ENCODE measurements around the gene LRTM2. TPM values are rescaled to one million over a fixed set of nuclear protein-coding genes. Genes with fewer than 3 reads are reported as not detected.

The LRTM2 gene
- total and polyA plus RNA-seq, 8 donors = not detected

DNA sequence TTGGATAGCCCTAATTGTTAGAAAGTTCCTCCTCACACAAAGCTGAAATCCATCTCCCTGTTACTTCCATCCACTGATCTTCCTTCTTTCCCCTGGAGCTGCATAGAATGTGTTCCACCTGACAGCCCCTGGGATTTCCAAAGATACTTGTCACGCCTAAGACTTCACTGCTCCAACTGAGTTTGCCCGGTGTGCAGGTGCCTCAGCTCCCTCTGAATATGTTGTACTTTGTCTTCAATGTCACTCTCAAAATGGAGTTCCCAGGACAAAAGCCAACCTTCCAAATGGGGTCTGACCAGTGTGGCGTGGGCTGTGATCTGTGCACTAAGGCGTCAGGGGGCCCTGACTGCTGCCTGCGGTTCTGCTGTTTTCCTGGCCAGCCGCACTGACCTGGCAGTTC lies 55.2 kb downstream of the LRTM2 start:
- H3K36me3 ChIP-seq = no peaks in the 10 kb centered on the region
- no peaks in the 10 kb centered on the region for H3K27me3 ChIP-seq
- no peak overlapping the region for H3K4me3 ChIP-seq
- ATAC-seq (no peak), FAIRE-seq (no peak), DNase-seq (no peak)
- WGBS, 2 donors = 51 to 55% methylated on average over 6 of the region's 6 CpGs
- H3K9me3 ChIP-seq = no peaks in the 10 kb centered on the region
- intact Hi-C loops (cut with DNase I) = no loop called here
- H3K27ac ChIP-seq = no peak overlapping the region
- no peaks in the 10 kb centered on the region for H3K4me1 ChIP-seq
- TF ChIP-seq, protein P1, sequence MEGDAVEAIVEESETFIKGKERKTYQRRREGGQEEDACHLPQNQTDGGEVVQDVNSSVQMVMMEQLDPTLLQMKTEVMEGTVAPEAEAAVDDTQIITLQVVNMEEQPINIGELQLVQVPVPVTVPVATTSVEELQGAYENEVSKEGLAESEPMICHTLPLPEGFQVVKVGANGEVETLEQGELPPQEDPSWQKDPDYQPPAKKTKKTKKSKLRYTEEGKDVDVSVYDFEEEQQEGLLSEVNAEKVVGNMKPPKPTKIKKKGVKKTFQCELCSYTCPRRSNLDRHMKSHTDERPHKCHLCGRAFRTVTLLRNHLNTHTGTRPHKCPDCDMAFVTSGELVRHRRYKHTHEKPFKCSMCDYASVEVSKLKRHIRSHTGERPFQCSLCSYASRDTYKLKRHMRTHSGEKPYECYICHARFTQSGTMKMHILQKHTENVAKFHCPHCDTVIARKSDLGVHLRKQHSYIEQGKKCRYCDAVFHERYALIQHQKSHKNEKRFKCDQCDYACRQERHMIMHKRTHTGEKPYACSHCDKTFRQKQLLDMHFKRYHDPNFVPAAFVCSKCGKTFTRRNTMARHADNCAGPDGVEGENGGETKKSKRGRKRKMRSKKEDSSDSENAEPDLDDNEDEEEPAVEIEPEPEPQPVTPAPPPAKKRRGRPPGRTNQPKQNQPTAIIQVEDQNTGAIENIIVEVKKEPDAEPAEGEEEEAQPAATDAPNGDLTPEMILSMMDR (IDR thresholded peaks at IDR 0.05) = no peak

DNA sequence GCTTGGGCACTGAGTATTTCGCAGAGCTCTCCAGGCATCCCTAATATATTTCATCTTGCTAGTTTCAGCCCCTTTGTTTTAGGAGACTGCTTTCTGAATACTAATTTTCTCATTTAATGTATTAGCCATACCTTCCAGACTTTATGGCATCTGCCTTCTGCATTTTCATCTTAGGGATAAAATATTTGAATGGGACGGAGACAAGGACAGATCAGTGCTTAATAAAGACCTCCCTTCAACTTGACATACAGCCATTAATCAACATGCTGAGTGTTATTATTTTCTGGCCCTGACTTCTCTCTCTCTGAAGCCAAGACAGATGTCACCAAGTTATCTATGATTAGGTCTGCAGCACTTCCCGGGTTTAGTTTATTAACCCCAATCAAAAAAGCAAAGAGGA lies 55.7 kb downstream of the LRTM2 start:
- FAIRE-seq (no peak), DNase-seq (no peak), ATAC-seq (no peak)
- no peak overlapping the region for H3K27ac ChIP-seq
- no peaks in the 10 kb centered on the region for H3K27me3 ChIP-seq
- intact Hi-C loops (cut with DNase I) = no loop called here
- no peaks in the 10 kb centered on the region for H3K36me3 ChIP-seq
- no peaks in the 10 kb centered on the region for H3K9me3 ChIP-seq
- no peaks in the 10 kb centered on the region for H3K4me1 ChIP-seq
- WGBS, 2 donors = 38 to 39% methylated on average over 3 of the region's 3 CpGs
- no peak overlapping the region for H3K4me3 ChIP-seq
- TF ChIP-seq, protein P1 (IDR thresholded peaks at IDR 0.05) = no peak

DNA sequence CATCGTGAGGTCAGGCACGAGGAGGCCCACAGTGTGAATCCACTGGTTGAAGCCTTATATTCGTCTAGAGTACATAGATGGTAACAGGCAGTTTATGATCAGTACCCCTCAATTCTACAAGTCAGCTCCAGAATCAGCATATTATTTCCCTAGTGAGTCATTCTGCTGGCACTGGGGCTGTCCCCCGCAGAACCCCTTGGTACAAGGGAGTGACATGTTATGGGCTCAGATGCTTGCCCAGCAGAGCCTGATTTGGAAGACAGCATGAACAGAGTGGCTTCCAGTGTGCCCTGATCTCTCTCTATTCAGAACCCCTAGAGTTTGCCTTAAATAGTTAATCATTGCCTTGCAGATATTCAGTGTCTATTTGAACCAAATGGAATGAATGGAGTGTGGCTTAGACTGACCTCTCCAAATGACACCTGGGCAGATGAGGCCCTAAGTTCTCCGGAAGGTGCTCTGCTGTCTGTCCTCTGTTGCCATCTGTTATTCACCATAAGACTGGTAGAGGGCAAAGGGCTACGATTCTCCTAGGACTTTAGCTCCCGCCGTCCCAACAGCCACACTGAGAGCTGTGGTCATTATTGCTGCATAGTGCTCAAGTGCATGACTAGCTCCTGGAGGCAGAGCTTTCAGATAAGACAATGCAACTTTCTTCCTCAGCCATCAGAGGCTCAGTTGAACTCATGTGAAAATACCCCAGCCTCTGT lies 57.0 kb downstream of the LRTM2 start:
- TF ChIP-seq, protein P1 (IDR thresholded peaks at IDR 0.05) = no peak
- intact Hi-C loops (cut with DNase I) = no loop called here
- FAIRE-seq (no peak), ATAC-seq (no peak), DNase-seq (no peak)
- WGBS, 2 donors = 72 to 75% methylated on average over 8 of the region's 8 CpGs
- H3K27me3 ChIP-seq = no peaks in the 10 kb centered on the region
- no peaks in the 10 kb centered on the region for H3K9me3 ChIP-seq
- no peaks in the 10 kb centered on the region for H3K4me1 ChIP-seq
- H3K4me3 ChIP-seq = no peak overlapping the region
- H3K27ac ChIP-seq = no peak overlapping the region
- no peaks in the 10 kb centered on the region for H3K36me3 ChIP-seq

DNA sequence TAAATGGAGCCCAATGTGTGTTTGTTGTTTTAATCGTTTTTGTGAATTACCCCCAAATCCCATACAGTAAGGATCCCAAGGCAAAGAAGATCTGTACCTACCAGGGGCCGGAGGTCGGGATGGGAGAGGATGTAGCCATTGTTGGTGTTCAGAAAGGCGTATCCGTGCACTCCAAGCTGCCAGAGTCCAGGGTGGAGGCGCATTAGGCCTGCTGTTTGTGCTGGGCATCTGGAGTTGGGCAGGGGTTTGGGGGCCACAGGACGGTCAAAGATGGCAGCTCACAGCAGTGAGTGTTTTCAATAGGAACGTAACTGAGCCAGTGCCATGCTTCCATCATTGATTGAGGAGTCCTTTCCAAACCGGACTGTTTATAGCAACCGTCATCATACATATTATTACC lies 57.8 kb downstream of the LRTM2 start:
- 77 to 82% methylated on average over 10 of the region's 10 CpGs for WGBS, 2 donors
- H3K27me3 ChIP-seq = no peaks in the 10 kb centered on the region
- FAIRE-seq (no peak), ATAC-seq (no peak), DNase-seq (no peak)
- no peaks in the 10 kb centered on the region for H3K36me3 ChIP-seq
- intact Hi-C loops (cut with DNase I) = no loop called here
- TF ChIP-seq, protein P1 (IDR thresholded peaks at IDR 0.05) = no peak
- H3K27ac ChIP-seq = no peak overlapping the region
- H3K4me1 ChIP-seq = no peaks in the 10 kb centered on the region
- H3K4me3 ChIP-seq = no peak overlapping the region
- H3K9me3 ChIP-seq = no peaks in the 10 kb centered on the region

DNA sequence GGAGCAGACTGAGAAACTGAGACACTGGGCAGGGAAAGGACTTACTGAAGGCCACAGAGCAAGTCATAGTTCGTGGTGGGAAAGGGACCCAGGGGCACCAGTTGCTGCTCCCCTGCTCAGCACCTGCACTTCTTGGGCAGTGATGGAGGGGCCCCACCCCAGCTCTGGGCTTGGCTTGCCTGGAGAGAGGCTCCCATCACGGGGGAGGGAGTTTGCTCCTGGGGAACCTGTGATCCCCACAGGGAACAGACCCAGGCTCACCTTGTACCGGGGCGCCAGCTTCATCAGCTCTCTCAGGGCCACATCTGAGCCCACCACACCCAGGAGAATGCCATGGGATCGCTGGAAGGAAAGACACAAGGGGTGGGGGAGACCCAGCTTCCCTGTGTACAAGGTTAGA lies 58.3 kb downstream of the LRTM2 start:
- H3K27ac ChIP-seq = no peak overlapping the region
- intact Hi-C loops (cut with DNase I) = no loop called here
- TF ChIP-seq, protein P1 (IDR thresholded peaks at IDR 0.05) = no peak
- whole genome bisulfite sequencing, 2 donors = 61 to 67% methylated on average over 5 of the region's 5 CpGs
- ATAC-seq = no peak
- H3K36me3 ChIP-seq = no peaks in the 10 kb centered on the region
- H3K27me3 ChIP-seq = no peaks in the 10 kb centered on the region
- no peak for FAIRE-seq
- no peak for DNase-seq
- H3K4me3 ChIP-seq = no peak overlapping the region
- H3K9me3 ChIP-seq = no peaks in the 10 kb centered on the region
- H3K4me1 ChIP-seq = no peaks in the 10 kb centered on the region
